GM12878 (cell line): Measurements from ENCODE around the gene OPCML. TPM values are rescaled to one million over a fixed set of nuclear protein-coding genes. Genes with fewer than 3 reads are reported as not detected.

Source experiments
- ATAC-seq: fragments of 200-7000 bp; cut with Tn5 transposase; 3 replicates; pipeline ENCODE4 v1.9.1; 2020; ENCODE audit warnings: mild to moderate bottlenecking, moderate library complexity
- BruUV-seq: library from RNA; stranded (reverse); fragments of 400-500 nt; replicated peaks from 2 replicates; lab custom pipeline; 2021; lab: Mats Ljungman, UMichigan
- CTCF ChIA-PET: fragments of 300-600 bp; sonication (Branson Sonifier 250); formaldehyde crosslinking; extraction: SDS; loops from one replicate; lab custom pipeline; 2021; ENCODE audit warnings: inconsistent platforms; lab: Yijun Ruan, JAX
- POLR2A ChIA-PET: fragments of 350-600 bp; formaldehyde crosslinking; extraction: SDS; loops from one replicate; lab custom pipeline; 2021; ENCODE audit warnings: inconsistent platforms; lab: Charles Lee
- RAD21 ChIA-PET: fragments of 300-600 bp; sonication (Branson Sonifier 250); formaldehyde crosslinking; loops from one replicate; lab custom pipeline; 2023; ENCODE audit warnings: antibody characterized with exemption; ENCODE audit not compliant: unreplicated experiment; lab: Charles Lee
- SMC1A ChIA-PET: fragments of 300-600 bp; sonication (Branson Sonifier 250); formaldehyde crosslinking; loops from one replicate; lab custom pipeline; 2023; ENCODE audit not compliant: unreplicated experiment, uncharacterized antibody; lab: Charles Lee
- DNase-seq: peaks from one replicate; pipeline ENCODE4 v3.0.0-alpha.2; 2011; ENCODE audit warnings: low read depth, low spot score
- FAIRE-seq: peaks from 3 replicates; lab custom pipeline; 2011; peaks lifted over from hg19 to GRCh38; lab: Jason Lieb, UNC
- H2AFZ ChIP-seq: 2 replicates; pipeline ENCODE4 v1.6.0; 2011; ENCODE audit warnings: low read depth, low read length, control low read depth; ENCODE audit not compliant: control insufficient read depth
- H3K27ac ChIP-seq: 2 replicates; pipeline ENCODE4 v1.5.1; 2011; ENCODE audit warnings: control low read depth; ENCODE audit not compliant: control insufficient read depth, insufficient read depth
- H3K27me3 ChIP-seq, 2 experiments: replicated peaks in 1 of 2; 2 replicates each; pipeline versions ENCODE4 v1.6.0 to v1.6.1; 2011; ENCODE audit warnings: low read length in 1 of 2; ENCODE audit not compliant: control insufficient read depth in 2 of 2, insufficient read depth in 2 of 2
- H3K36me3 ChIP-seq, 2 experiments: 2 replicates each; pipeline ENCODE4 v1.5.1; 2011; ENCODE audit warnings: low read length in 1 of 2; ENCODE audit not compliant: control insufficient read depth in 2 of 2, insufficient read depth in 2 of 2
- H3K4me1 ChIP-seq: 2 replicates; pipeline ENCODE4 v1.6.1; 2011; ENCODE audit warnings: mild to moderate bottlenecking, low read length, moderate library complexity, mixed read lengths; ENCODE audit not compliant: control insufficient read depth, insufficient read depth
- H3K4me2 ChIP-seq: 2 replicates; pipeline ENCODE4 v1.6.0; 2011; ENCODE audit warnings: control low read depth; ENCODE audit not compliant: control insufficient read depth, insufficient read depth
- H3K4me3 ChIP-seq: fragments of 200-600 bp; sonication (generic); 2 replicates; pipeline ENCODE4 v1.5.1; 2016
- H3K79me2 ChIP-seq: 2 replicates; pipeline ENCODE4 v1.6.0; 2011; ENCODE audit warnings: low read length; ENCODE audit not compliant: control insufficient read depth, insufficient read depth
- H3K9ac ChIP-seq: 2 replicates; pipeline ENCODE4 v1.8.0; 2011; ENCODE audit warnings: low read length, control low read depth, mixed read lengths; ENCODE audit not compliant: control insufficient read depth, insufficient read depth
- H3K9me3 ChIP-seq: replicated peaks from 3 replicates; pipeline ENCODE4 v1.5.1; 2011; ENCODE audit warnings: mild to moderate bottlenecking, low read length; ENCODE audit not compliant: control insufficient read depth, insufficient read depth
- H4K20me1 ChIP-seq: 2 replicates; pipeline ENCODE4 v1.6.0; 2011; ENCODE audit not compliant: control insufficient read depth, insufficient read depth
- CHD2 ChIP-seq: IDR thresholded peaks from 2 replicates; pipeline ENCODE4 v1.6.1; 2011; ENCODE audit warnings: low read depth, low read length, improper control_type of control experiment, borderline replicate concordance
- EP300 ChIP-seq, 2 experiments: fragments of 150-350 bp in 1 of 2; IDR thresholded peaks; 2 replicates each; pipeline ENCODE4 v1.6.1; 2011 to 2012; ENCODE audit warnings: low read depth in 2 of 2, low read length in 2 of 2, borderline replicate concordance in 1 of 2, improper control_type of control experiment in 1 of 2, inconsistent platforms in 1 of 2; ENCODE audit not compliant: control insufficient read depth in 1 of 2
- EZH2 ChIP-seq: IDR thresholded peaks from 2 replicates; pipeline ENCODE4 v1.6.1; 2012; ENCODE audit warnings: low read depth, mild to moderate bottlenecking, control low read depth, inconsistent platforms, low read length, borderline replicate concordance; ENCODE audit not compliant: control insufficient read depth
- HDAC2 ChIP-seq: fragments of 200-600 bp; sonication (generic); IDR thresholded peaks from 2 replicates; pipeline ENCODE4 v1.6.1; 2017
- NR2C2 ChIP-seq: IDR thresholded peaks from 2 replicates; pipeline ENCODE4 v1.6.1; 2011; ENCODE audit warnings: borderline replicate concordance, low read depth; ENCODE audit not compliant: control insufficient read depth, insufficient read length
- NR2F1 ChIP-seq: fragments of 450-650 bp; conservative IDR thresholded peaks from 2 replicates; pipeline ENCODE4 v1.6.1; 2017; ENCODE audit warnings: mild to moderate bottlenecking
- PKNOX1 ChIP-seq: fragments of 450-650 bp; IDR thresholded peaks from 2 replicates; pipeline ENCODE4 v1.6.1; 2016; ENCODE audit warnings: mild to moderate bottlenecking
- RBBP5 ChIP-seq: fragments of 200-600 bp; sonication (generic); conservative IDR thresholded peaks from 2 replicates; pipeline ENCODE4 v1.6.1; 2016
- SMAD5 ChIP-seq: IDR thresholded peaks from 2 replicates; pipeline ENCODE4 v1.6.1; 2016; ENCODE audit warnings: antibody characterized with exemption, low read depth
- SUPT20H ChIP-seq: IDR thresholded peaks from 2 replicates; pipeline ENCODE4 v1.6.1; 2011; ENCODE audit warnings: low read depth, mild to moderate bottlenecking, low read length, moderate library complexity, borderline replicate concordance; ENCODE audit not compliant: control insufficient read depth
- WRNIP1 ChIP-seq: IDR thresholded peaks from 2 replicates; pipeline ENCODE4 v1.6.1; 2011; ENCODE audit warnings: low read depth, low read length, improper control_type of control experiment, borderline replicate concordance
- WGBS: methylation state at CpG from one replicate; pipeline ENCODE4 v1.1.6; 2016; ENCODE audit warnings: low lambda C conversion rate; ENCODE audit not compliant: insufficient replicate concordance, insufficient coverage; ENCODE audit errors: missing lambda C conversion rate; 5-methylcytosine and 5-hydroxymethylcytosine counted together
- in situ Hi-C: fragments of 300-500 bp; cut with MboI; formaldehyde crosslinking; loops from 9 replicates; pipeline ENCODE4 v1.14.3; 2018; ENCODE audit warnings: mixed read lengths
- intact Hi-C: fragments of 100-400 bp; cut with micrococcal nuclease; formaldehyde crosslinking; loops from one replicate; pipeline ENCODE4 v1.14.2; 2022; ENCODE audit not compliant: unreplicated experiment
- polyA plus RNA-seq, 11 experiments: library from polyadenylated mRNA; depleted of rRNA in 4 of 11; unstranded in 6 of 11; stranded (reverse) in 5 of 11; fragments of >200 nt; fragmentation: Nextera tagmentation in 4 of 11; fragmentation: Illumina TruSeq in 1 of 11; extraction: Ambion mirVana in 4 of 11; extraction: Trizol in 1 of 11; gene quantifications; 1 replicate in 1 of 11; 2 replicates in 10 of 11; pipeline versions ENCODE4 v1.2.1 to v1.2.3, GENCODE V29; 2011 to 2016; ENCODE audit warnings: inconsistent platforms in 2 of 11, missing spikeins in 2 of 11, low read depth in 1 of 11
- total RNA-seq, 4 experiments: library from RNA; depleted of rRNA in 3 of 4; stranded (reverse); fragments of >200 nt in 3 of 4; fragmentation: Illumina TruSeq in 1 of 4; extraction: Trizol in 1 of 4; gene quantifications; 2 replicates each; pipeline versions ENCODE4 v1.2.1 to v1.2.3, GENCODE V29; 2013 to 2021
- TF ChIP-seq, protein P1 (sequence below), 3 experiments: IDR thresholded peaks in 2 of 3; conservative IDR thresholded peaks in 1 of 3; 2 replicates each; pipeline ENCODE4 v1.5.1; 2011; ENCODE audit warnings: low read depth in 3 of 3, low read length in 3 of 3, mild to moderate bottlenecking in 3 of 3, control low read depth in 2 of 3, moderate library complexity in 2 of 3, inconsistent platforms in 1 of 3, mixed read lengths in 1 of 3; ENCODE audit not compliant: control insufficient read depth in 2 of 3, insufficient read depth in 1 of 3; ENCODE audit errors: extremely low read depth in 1 of 3
- TF ChIP-seq, protein P2 (sequence below): IDR thresholded peaks from 2 replicates; pipeline ENCODE4 v1.6.1; 2012; ENCODE audit warnings: low read length, inconsistent platforms
- TF ChIP-seq, protein P3 (sequence below): fragments of 450-650 bp; IDR thresholded peaks from 2 replicates; pipeline ENCODE4 v1.6.1; 2017; ENCODE audit warnings: mild to moderate bottlenecking, moderate library complexity

The OPCML gene
- total and polyA plus RNA-seq, 10 of the 15 experiments (the other 5 are each of a cell fraction or from before 2014, with no cell fraction given), result 0.84 TPM; not detected in 9

DNA sequence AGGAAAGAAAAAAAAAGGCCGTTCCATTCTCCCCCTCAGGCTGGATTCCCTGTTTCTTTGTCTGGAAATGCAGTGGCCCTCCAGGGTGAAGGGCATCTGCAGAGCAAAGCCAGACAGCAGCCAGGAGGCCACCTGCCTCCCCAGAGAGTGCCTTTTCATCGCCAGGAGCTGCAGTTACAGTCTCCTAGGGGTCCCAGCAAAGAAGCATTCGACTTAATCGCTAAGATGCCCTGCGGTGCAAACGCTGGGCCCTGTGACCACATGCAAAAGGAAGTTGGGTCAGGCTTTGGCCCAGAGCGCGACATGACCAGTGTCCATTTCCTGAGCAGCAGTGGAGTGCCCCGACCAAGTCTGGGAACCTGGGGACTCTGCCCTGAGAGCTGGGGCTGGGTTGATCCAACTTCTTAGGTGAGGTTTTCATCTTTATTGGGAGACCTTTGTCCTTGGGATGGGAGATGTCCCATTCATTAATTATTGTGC lies 304.6 kb downstream of the OPCML start (continued):
- TF ChIP-seq, protein P1, sequence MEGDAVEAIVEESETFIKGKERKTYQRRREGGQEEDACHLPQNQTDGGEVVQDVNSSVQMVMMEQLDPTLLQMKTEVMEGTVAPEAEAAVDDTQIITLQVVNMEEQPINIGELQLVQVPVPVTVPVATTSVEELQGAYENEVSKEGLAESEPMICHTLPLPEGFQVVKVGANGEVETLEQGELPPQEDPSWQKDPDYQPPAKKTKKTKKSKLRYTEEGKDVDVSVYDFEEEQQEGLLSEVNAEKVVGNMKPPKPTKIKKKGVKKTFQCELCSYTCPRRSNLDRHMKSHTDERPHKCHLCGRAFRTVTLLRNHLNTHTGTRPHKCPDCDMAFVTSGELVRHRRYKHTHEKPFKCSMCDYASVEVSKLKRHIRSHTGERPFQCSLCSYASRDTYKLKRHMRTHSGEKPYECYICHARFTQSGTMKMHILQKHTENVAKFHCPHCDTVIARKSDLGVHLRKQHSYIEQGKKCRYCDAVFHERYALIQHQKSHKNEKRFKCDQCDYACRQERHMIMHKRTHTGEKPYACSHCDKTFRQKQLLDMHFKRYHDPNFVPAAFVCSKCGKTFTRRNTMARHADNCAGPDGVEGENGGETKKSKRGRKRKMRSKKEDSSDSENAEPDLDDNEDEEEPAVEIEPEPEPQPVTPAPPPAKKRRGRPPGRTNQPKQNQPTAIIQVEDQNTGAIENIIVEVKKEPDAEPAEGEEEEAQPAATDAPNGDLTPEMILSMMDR (IDR thresholded peaks at IDR 0.05 in 2 of 3, conservative IDR thresholded peaks at IDR 0.05 in 1 of 3; ENCODE audit: control insufficient read depth in 2 of 3, extremely low read depth in 1 of 3, insufficient read depth in 1 of 3, low read depth in 3 of 3, low read length in 3 of 3), result no peak
- TF ChIP-seq, protein P2, sequence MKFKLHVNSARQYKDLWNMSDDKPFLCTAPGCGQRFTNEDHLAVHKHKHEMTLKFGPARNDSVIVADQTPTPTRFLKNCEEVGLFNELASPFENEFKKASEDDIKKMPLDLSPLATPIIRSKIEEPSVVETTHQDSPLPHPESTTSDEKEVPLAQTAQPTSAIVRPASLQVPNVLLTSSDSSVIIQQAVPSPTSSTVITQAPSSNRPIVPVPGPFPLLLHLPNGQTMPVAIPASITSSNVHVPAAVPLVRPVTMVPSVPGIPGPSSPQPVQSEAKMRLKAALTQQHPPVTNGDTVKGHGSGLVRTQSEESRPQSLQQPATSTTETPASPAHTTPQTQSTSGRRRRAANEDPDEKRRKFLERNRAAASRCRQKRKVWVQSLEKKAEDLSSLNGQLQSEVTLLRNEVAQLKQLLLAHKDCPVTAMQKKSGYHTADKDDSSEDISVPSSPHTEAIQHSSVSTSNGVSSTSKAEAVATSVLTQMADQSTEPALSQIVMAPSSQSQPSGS, result no peak

DNA sequence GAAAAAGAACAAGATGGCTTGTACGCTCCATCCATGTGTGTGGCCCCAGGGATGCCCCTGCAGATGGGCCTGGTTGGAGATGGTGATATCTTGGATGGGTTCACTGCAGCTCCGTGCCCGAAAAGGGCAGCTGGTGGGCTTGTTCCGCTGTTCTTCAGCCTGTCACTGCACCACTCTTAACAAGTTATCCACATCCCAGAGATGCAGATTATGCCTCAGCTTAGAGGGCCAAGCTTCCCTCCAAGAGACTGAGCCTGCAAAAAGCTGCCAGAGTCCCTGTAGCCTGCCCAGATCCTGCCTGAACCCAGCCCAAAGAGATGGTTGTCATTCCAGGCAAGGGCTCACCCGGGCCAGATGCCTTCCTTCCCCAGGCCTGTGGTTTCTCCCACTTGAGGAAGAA lies 308.0 kb downstream of the OPCML start:
- FAIRE-seq (no peak), DNase-seq (no peak), ATAC-seq (no peak)
- RAD21 ChIA-PET, result no interaction called here
- no TSS peak for BruUV-seq
- in situ Hi-C loops, result no loop called here
- 34% methylated on average over 5 of the region's 5 CpGs for WGBS
- SMC1A ChIA-PET, result interaction anchor here (1.1 kb wide), 1 partner anchor 8 kb away, joined by 3 read pairs; no protein-coding TSS in a partner anchor
- Histone ChIP-seq H3K9ac (no peak overlapping the region), H4K20me1 (no peaks in the 10 kb centered on the region), H3K4me3 (no peak overlapping the region), H3K79me2 (no peaks in the 10 kb centered on the region), H3K27me3 (no peaks in the 10 kb centered on the region), H3K36me3 (no peaks in the 10 kb centered on the region), H2AFZ (no peak overlapping the region), H3K4me2 (no peak overlapping the region), H3K27ac (no peak overlapping the region), H3K9me3 (no peaks in the 10 kb centered on the region; the same call in 2 of the 3 replicates), H3K4me1 (no peaks in the 10 kb centered on the region)
- POLR2A ChIA-PET, result no interaction called here
- CTCF ChIA-PET, result interaction anchor here (0.7 to 1.6 kb wide), 2 partner anchors 10 to 89 kb away, joined by 4 to 5 read pairs; no protein-coding TSS in a partner anchor
- intact Hi-C loops, result no loop called here
- TF ChIP-seq RBBP5, result no peak
- TF ChIP-seq WRNIP1, result no peak
- TF ChIP-seq EZH2, result no peak
- no peak for TF ChIP-seq PKNOX1
- TF ChIP-seq NR2C2, result no peak
- no peak for TF ChIP-seq SMAD5
- TF ChIP-seq NR2F1, result no peak
- no peak for TF ChIP-seq HDAC2
- no peak for TF ChIP-seq CHD2
- no peak for TF ChIP-seq EP300 (IDR thresholded peaks at IDR 0.05; ENCODE audit: borderline replicate concordance in 1 of 2, control insufficient read depth in 1 of 2, low read depth in 2 of 2, low read length in 2 of 2)
- TF ChIP-seq, protein P3, sequence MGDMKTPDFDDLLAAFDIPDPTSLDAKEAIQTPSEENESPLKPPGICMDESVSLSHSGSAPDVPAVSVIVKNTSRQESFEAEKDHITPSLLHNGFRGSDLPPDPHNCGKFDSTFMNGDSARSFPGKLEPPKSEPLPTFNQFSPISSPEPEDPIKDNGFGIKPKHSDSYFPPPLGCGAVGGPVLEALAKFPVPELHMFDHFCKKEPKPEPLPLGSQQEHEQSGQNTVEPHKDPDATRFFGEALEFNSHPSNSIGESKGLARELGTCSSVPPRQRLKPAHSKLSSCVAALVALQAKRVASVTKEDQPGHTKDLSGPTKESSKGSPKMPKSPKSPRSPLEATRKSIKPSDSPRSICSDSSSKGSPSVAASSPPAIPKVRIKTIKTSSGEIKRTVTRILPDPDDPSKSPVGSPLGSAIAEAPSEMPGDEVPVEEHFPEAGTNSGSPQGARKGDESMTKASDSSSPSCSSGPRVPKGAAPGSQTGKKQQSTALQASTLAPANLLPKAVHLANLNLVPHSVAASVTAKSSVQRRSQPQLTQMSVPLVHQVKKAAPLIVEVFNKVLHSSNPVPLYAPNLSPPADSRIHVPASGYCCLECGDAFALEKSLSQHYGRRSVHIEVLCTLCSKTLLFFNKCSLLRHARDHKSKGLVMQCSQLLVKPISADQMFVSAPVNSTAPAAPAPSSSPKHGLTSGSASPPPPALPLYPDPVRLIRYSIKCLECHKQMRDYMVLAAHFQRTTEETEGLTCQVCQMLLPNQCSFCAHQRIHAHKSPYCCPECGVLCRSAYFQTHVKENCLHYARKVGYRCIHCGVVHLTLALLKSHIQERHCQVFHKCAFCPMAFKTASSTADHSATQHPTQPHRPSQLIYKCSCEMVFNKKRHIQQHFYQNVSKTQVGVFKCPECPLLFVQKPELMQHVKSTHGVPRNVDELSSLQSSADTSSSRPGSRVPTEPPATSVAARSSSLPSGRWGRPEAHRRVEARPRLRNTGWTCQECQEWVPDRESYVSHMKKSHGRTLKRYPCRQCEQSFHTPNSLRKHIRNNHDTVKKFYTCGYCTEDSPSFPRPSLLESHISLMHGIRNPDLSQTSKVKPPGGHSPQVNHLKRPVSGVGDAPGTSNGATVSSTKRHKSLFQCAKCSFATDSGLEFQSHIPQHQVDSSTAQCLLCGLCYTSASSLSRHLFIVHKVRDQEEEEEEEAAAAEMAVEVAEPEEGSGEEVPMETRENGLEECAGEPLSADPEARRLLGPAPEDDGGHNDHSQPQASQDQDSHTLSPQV, result no peak
- TF ChIP-seq SUPT20H, result no peak
